C4-2B (cell line): ENCODE data around the gene LRRC10B.
A peak's percentile ranks its signal among the peaks of the same experiment; 100 is the strongest.
"Not testable (repeated sequence)": the region's sequence is repeated elsewhere in the genome, so short reads cannot be mapped to it uniquely, and the experiment has no call there.

ENCODE experiments used
- H3K27ac ChIP-seq: fragments of 450-650 bp; 2 replicates; pipeline ENCODE4 v1.5.1; 2017
- ZFX ChIP-seq: fragments of 450-650 bp; IDR thresholded peaks from 2 replicates; pipeline ENCODE4 v1.6.1; 2017
- TF ChIP-seq, protein P1 (sequence below): fragments of 450-650 bp; conservative IDR thresholded peaks from 2 replicates; pipeline ENCODE4 v1.5.1; 2017; ENCODE audit warnings: mild to moderate bottlenecking

Gene LRRC10B

GRCh38 chr11:61507962-61508861 lies at the start of gene LRRC10B:
Gene LRRC10B (plus strand): TSS chr11:61508749. CDS start chr11:61508999, 250 bp downstream.
- peak within 1 kb of the TSS; percentile 12; the same call in 1 of the 2 replicates for H3K27ac ChIP-seq
- TF ChIP-seq ZFX = no peak
- TF ChIP-seq, protein P1, sequence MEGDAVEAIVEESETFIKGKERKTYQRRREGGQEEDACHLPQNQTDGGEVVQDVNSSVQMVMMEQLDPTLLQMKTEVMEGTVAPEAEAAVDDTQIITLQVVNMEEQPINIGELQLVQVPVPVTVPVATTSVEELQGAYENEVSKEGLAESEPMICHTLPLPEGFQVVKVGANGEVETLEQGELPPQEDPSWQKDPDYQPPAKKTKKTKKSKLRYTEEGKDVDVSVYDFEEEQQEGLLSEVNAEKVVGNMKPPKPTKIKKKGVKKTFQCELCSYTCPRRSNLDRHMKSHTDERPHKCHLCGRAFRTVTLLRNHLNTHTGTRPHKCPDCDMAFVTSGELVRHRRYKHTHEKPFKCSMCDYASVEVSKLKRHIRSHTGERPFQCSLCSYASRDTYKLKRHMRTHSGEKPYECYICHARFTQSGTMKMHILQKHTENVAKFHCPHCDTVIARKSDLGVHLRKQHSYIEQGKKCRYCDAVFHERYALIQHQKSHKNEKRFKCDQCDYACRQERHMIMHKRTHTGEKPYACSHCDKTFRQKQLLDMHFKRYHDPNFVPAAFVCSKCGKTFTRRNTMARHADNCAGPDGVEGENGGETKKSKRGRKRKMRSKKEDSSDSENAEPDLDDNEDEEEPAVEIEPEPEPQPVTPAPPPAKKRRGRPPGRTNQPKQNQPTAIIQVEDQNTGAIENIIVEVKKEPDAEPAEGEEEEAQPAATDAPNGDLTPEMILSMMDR = no peak

- TF ChIP-seq, protein P1 = no peak
- no peak for TF ChIP-seq ZFX
- no peak overlapping the region for H3K27ac ChIP-seq
Observed at GRCh38 chr11:61460474-61460881, 48.1 kb upstream of the LRRC10B start.

DNA sequence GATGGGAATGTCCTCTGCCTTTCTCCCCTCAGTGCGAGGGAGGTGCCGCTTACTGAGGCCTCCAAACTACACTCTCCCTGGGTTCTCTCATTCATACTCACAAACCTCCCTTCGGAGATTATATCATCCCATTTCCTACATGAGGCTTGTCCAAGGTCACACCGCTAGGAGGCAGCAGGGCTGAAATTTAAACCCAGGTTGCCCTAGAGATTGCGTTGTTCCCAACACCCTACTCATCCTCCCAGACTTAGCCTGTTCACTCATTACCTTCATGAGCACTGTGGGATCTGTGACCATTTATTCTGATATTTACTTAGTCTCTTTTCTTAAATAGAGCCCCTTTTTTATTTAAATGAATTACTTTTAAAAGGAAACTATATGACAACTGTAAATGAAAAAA lies 47.6 kb upstream of the LRRC10B start:
- no peak for TF ChIP-seq ZFX
- TF ChIP-seq, protein P1 = no peak
- no peak overlapping the region for H3K27ac ChIP-seq

- not testable (repeated sequence) for H3K27ac ChIP-seq
Observed at GRCh38 chr11:61467602-61468001, 40.9 kb upstream of the LRRC10B start.

- TF ChIP-seq, protein P1 = no peak
- TF ChIP-seq ZFX = no peak
- H3K27ac ChIP-seq = no peak overlapping the region
Observed at GRCh38 chr11:61468002-61468401, 40.5 kb upstream of the LRRC10B start.

- no peak overlapping the region for H3K27ac ChIP-seq
- TF ChIP-seq ZFX = no peak
- TF ChIP-seq, protein P1 = no peak
Observed at GRCh38 chr11:61472282-61472681, 36.3 kb upstream of the LRRC10B start.

GRCh38 chr11:61472868-61473267 lies 35.7 kb upstream of the LRRC10B start:
- H3K27ac ChIP-seq = no peak overlapping the region
- TF ChIP-seq, protein P1 = no peak
- TF ChIP-seq ZFX = no peak
